KOPT-K1 (cell line): ENCODE measurements around the gene NFIX.

Source experiments
- H3K27ac ChIP-seq: fragments of 200-600 bp; sonication (generic); 2 replicates; pipeline ENCODE4 v1.5.1; 2016; ENCODE audit warnings: antibody characterized with exemption, mild to moderate bottlenecking, low read depth, low read length; ENCODE audit not compliant: poor library complexity, severe bottlenecking
- H3K36me3 ChIP-seq: fragments of 200-600 bp; sonication (generic); 2 replicates; pipeline ENCODE4 v1.5.1; 2017; ENCODE audit warnings: antibody characterized with exemption, mild to moderate bottlenecking, low read length, moderate library complexity; ENCODE audit not compliant: insufficient read depth
- H3K9me3 ChIP-seq: fragments of 200-600 bp; sonication (generic); 2 replicates; pipeline ENCODE4 v1.5.1; 2017; ENCODE audit warnings: antibody characterized with exemption, low read length, mild to moderate bottlenecking; ENCODE audit not compliant: insufficient read depth, poor library complexity, severe bottlenecking

Gene NFIX

GRCh38 chr19:13130886-13131490, 135.7 kb downstream of the NFIX start:
- peaks cover 61% of the 10 kb centered on the region for H3K36me3 ChIP-seq
- no peaks in the 10 kb centered on the region for H3K9me3 ChIP-seq
- H3K27ac ChIP-seq = no peak overlapping the region

GRCh38 chr19:13132471-13133180, 137.4 kb downstream of the NFIX start:
- H3K27ac ChIP-seq = no peak overlapping the region
- peaks cover 69% of the 10 kb centered on the region for H3K36me3 ChIP-seq
- H3K9me3 ChIP-seq = no peaks in the 10 kb centered on the region

GRCh38 chr19:13133241-13133870, 138.1 kb downstream of the NFIX start:
- Histone ChIP-seq H3K9me3 (no peaks in the 10 kb centered on the region), H3K36me3 (peaks cover 73% of the 10 kb centered on the region), H3K27ac (no peak overlapping the region)

DNA sequence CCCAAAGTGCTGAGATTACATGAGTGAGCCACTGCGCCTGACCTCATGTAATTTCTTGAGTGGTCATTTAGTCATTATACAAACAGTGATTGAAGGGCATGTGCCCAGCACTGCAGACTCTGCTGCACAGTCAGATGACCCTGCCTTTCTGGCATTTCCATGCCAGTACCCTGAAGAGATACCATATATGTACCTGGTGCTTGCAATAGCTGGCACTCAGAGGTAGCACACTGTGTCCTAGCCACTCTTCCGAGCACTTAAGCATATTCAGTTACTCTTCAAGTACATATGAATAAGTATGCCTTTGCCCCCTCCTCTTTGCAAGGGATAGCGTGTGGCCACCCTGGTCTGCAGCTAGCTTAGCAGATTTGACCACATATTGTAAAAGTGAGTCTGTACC, 139.4 kb downstream of the NFIX start:
- Histone ChIP-seq H3K9me3 (no peaks in the 10 kb centered on the region), H3K36me3 (peaks cover 83% of the 10 kb centered on the region), H3K27ac (no peak overlapping the region)

DNA sequence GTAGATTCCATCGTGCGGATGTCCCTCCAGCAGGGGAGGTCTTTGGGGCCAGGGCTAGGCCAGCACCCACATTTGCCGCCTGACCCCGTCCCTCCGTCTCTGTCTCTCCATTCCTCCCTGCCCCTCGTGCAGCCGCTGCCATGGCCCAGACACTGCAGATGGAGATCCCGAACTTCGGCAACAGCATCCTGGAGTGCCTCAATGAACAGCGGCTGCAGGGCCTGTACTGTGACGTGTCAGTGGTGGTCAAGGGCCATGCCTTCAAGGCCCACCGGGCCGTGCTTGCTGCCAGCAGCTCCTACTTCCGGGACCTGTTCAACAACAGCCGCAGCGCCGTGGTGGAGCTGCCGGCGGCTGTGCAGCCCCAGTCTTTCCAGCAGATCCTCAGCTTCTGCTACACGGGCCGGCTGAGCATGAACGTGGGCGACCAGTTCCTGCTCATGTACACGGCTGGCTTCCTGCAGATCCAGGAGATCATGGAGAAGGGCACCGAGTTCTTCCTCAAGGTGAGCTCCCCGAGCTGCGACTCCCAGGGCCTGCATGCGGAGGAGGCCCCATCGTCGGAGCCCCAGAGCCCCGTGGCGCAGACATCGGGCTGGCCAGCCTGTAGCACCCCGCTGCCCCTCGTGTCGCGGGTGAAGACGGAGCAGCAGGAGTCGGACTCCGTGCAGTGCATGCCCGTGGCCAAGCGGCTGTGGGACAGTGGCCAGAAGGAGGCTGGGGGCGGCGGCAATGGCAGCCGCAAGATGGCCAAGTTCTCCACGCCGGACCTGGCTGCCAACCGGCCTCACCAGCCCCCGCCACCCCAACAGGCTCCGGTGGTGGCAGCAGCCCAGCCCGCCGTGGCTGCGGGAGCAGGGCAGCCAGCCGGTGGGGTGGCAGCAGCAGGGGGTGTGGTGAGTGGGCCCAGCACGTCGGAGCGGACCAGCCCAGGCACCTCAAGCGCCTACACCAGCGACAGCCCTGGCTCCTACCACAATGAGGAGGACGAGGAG, 140.1 kb downstream of the NFIX start:
- no peaks in the 10 kb centered on the region for H3K9me3 ChIP-seq
- peaks cover 87% of the 10 kb centered on the region for H3K36me3 ChIP-seq
- H3K27ac ChIP-seq = no peak overlapping the region

GRCh38 chr19:13137290-13137794, 142.1 kb downstream of the NFIX start:
- H3K36me3 ChIP-seq = peaks cover 80% of the 10 kb centered on the region
- H3K9me3 ChIP-seq = no peaks in the 10 kb centered on the region
- no peak overlapping the region for H3K27ac ChIP-seq

DNA sequence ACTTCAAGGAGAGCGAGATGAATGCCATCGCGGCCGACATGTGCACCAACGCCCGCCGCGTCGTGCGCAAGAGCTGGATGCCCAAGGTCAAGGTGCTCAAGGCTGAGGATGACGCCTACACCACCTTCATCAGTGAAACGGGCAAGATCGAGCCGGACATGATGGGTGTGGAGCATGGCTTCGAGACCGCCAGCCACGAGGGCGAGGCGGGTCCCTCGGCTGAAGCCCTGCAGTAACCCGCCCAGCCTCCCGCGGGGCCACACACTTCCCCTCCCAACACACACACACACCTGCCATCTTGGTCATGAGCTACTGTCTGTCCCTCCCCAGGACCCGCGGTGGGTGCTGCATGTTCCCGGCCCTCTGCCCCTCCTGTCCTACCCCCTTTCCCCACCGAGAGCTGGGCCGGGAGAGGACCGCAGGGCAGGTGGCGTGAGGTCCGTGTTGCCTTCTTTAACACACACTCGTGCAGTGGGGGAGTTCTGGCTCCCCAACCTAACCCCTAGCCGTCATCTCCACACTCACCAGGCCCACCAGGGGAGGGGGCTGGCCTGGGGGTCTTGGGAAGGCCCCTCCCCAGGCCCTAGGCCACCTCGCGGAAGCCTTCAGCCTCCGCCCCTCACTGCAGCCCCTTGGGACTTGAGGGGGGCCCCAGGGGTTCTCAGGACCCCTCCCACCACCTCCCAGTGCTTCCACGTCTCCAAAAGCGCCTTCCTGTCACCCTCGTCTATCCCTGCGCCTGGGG, 143.1 kb downstream of the NFIX start:
- Histone ChIP-seq H3K27ac (no peak overlapping the region), H3K9me3 (no peaks in the 10 kb centered on the region), H3K36me3 (peaks cover 72% of the 10 kb centered on the region)

- H3K27ac ChIP-seq = no peak overlapping the region
- H3K9me3 ChIP-seq = no peaks in the 10 kb centered on the region
Measured at GRCh38 chr19:13138916-13139198, 143.6 kb downstream of the NFIX start.

GRCh38 chr19:13139633-13140311, 144.5 kb downstream of the NFIX start:
- Histone ChIP-seq H3K9me3 (no peaks in the 10 kb centered on the region), H3K36me3 (peaks cover 70% of the 10 kb centered on the region), H3K27ac (no peak overlapping the region)

More at GRCh38 chr19:13138916-13139198, 143.6 kb downstream of the NFIX start:
- H3K36me3 ChIP-seq = peaks cover 70% of the 10 kb centered on the region

DNA sequence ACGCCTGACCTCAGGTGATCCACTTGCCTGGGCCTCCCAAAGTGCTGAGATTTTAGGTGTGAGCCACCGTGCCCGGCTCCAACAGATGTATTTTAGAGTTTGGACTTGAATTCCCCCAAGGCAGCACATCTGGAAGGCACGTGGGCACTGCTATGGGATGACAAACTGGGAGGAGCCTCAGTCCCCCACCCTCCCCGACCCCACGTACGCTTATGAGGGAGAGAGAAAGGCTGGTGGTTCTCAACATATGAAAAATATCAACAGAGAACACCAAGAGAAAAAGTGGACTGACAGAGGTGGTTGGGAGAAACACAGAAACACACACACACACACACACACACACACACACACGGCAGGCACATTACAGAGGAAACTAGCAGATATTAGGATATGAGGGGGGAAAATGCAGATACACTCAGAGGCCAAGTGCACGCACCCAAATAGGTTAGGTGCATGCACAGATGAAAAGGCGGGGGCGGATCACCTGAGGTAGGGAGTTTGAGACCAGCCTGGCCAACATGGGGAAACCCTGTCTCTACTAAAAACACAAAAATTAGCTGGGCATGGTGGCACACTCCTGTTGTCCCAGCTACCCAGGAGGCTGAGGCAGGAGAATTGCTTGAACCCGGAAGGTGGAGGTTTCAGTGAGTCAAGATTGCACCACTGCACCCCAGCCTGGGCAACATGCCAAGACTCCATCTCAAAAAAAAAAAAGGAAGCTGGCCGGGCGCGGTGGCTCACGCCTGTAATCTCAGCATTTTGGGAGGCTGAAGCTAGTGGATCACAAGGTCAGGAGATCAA, 151.7 kb downstream of the NFIX start:
- Histone ChIP-seq H3K36me3 (peaks cover 20% of the 10 kb centered on the region; the same call in 1 of the 2 replicates), H3K9me3 (no peaks in the 10 kb centered on the region), H3K27ac (no peak overlapping the region)
